ENCODE results near the gene MICU1.
"Not testable (repeated sequence)": the region's sequence is repeated elsewhere in the genome, so short reads cannot be mapped to it uniquely, and the experiment has no call there.

MICU1 gene

DNA sequence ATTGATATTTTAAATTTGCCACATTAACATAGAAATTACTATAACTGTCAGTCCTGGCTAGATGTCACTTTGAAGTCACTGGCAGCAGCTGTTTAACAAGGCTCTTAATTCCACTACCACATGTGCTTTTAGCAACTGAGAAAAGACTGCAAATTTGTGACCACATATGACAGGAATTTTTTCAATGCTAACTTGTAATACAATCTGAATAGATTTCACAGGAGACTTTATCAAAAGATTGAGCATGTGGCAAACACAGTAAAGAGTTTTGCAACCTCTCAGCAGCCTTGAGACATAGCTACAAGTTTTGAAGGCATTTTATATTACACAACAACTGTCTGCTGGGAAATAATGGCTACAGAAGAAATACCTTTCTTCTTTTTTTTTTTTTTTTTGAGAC, 73.0 kb downstream of the MICU1 start:
- no peak for DNase-seq

DNA sequence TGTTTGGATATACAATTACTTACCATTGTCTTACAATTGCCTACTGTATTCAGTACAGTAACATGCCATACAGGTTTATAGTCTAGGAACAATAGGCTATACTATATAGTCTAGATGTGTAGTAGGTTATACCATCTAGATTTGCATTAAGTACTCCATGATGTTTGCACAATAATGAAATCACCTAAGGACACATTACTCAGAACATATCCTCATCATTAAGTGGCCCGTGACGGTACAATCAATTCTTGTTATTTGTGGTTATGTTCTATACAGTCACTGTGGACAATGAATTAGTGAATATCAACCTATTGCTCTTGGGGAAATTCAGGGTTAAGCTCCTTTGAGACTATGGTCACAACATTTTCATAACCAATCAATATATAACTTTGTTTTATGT, 75.6 kb downstream of the MICU1 start:
- DNase-seq, result no peak

DNA sequence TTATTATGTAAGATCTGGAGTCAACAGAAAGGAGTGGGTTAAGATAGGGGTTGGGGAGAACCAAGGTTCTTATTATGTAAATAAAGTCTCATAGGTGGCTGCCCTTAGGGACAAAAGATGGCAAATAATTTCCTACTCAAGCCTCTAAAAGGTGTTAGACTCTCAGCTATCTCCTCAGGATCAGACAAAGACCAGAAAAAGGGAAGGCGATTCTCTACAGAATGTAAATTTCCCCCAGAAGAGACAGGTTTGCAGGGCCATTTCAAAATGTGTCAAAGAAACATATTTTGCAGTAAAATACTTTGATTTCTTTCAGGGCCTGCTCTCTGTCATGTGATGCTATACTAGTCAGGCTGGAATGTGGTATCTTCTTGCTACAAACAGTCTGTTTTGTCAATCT, 80.3 kb downstream of the MICU1 start:
- no peak for DNase-seq

DNA sequence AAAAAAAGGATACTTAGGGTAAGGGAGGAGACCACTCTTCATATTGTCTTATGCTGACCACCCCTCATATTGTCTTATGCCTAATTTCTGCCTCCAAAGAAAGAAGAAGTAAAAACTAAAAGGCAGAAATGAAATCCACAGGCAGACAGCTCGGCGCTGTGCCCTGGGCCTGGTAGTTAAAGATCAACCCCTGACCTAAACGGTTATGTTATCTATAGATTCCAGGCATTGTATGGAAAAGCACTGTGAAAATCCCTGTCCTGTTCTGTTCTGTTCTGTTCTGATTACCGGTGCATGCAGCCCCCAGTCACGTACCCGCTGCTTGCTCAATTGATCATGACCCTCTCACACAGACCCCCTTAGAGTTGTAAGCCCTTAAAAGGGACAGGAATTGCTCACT, 82.0 kb downstream of the MICU1 start:
- DNase-seq, result not testable (repeated sequence)

DNA sequence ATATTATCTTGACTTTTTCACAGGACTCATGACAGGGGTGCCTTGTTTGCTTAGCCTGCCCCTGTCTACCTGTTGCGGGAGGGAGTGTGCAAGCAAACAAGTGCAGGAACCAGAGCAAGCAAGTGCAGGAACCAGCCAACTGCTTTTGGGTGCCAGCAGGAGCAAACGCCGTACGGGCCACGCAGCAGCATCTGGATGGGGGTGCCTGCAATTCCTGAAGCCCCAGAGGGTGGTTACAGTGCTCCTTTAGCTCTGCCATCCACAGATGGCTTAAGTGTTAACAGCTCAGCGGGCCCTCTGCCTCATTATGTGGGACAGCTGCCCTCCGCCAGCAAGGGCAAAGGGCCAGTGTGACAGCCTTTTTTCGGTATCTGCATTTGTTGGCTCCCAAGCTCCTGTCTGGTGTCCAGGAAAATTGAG, 83.5 kb downstream of the MICU1 start:
- DNase-seq, result no peak

DNA sequence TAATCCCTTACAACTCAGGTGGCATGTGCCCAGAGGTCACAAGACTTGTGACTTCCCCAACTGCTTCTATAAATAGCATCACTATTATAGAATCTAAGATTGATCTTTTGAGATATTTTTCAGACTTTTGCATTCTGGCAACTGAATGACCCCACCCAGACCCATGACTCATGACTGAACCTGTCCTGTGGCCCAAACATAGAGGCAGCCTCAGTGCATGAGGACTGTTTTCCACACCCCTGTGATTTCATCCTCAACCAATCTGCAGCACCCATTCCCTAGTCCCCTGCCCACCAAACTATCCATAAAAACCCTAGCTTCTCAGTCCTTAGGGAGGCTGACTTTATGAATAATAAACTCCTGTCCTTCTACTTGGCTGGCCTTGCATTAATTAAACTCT, 84.5 kb downstream of the MICU1 start:
- DNase-seq, result no peak

DNA sequence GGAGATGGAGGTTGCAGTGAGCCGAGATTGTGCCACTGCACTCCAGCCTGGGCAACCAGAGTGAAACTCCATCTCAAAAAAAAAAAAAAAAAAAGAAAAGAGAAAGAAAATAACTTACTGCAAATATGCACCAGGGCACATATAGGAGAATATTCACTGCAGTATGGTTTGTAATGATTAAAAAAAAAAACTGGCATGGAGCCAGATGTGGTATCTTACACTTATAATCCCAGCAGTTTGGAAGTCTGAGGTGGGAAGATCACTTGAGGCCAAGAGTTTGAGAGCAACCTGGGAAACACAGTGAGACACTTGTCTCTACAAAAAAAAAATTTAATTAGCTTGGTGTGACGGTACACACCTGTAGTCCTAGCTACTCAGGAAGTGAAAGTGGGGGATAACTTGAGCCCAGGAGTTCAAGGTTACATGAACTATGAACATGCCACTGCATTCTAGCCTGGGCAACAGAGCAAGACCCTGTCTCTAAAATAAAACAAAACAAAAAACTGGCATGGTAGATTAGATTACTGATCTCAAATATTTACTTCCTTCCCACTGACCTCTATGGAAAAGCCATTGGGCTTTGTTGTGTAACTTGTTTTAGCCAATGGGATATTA, 85.6 kb downstream of the MICU1 start:
- DNase-seq, result no peak

DNA sequence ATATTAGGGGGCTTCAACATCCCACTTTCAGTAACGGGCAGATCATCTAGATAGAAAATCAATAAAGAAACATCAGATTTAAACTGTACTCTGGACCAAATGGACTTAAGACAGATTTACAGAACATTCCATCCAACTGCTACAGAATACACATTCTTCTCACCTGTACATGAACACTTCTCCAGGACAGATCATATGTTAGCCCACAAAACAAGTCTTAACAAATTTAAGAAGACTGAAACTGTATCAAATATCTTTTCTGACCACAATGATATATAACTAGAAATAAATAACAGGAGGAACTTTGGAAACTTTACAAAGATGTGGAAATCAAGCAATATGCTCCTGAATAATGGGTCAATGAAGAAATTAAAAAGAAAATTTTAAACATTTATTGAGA, 86.7 kb downstream of the MICU1 start:
- no peak for DNase-seq

DNA sequence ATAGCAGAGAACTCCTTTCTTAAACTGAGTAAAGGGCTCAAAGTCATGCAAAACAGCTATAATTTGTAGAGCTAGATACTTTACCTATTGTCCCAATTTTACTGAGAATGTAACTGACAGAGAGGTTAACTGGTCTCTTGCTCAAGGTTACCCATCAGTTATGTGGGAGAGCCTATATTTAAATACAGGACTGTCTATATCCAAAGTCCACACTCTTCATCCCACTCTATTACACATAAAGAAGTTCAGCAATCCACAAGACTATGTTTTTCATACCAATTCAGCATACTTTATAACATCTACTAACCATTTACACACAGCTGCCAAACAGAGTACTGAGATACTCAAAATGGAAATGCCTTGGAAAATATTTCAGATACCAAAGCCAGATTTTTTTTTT, 100.2 kb downstream of the MICU1 start:
- no peak for DNase-seq

DNA sequence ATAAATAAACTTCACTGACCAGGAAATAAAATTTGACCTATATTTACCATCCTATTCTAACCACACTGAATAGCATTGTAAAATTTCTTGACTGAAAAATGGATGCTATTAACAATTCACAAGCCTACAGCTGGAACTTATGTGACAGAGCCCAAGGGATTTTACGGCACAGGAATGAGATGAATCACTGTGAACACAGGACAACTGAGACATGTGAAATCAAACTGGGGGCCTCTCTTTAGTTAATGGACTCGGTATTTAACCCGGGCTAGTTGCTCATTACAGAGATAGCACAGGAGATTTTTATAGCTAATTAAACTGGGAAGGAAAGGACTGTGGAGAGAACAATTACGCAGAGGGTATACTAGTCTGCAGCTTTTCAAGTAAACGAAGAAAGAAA, 100.6 kb downstream of the MICU1 start:
- no peak for DNase-seq

DNA sequence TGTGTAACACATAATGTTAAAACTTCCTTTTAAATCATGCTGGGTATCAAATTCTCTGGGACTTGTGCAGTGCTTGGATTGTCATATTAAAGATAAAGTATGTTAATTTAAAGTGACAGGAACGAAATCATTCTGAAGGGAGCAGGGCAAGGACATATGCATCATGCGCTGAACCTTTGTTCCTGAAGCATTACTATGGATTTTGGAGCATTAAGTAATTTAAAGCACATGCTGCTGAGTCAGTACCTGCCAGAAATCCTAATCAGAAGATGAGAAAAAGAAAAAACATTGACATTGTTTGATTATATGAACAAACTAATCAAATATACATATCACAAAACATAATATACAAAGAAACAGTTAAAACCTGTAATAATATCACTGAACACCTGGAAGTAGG, 101.4 kb downstream of the MICU1 start:
- no peak for DNase-seq

DNA sequence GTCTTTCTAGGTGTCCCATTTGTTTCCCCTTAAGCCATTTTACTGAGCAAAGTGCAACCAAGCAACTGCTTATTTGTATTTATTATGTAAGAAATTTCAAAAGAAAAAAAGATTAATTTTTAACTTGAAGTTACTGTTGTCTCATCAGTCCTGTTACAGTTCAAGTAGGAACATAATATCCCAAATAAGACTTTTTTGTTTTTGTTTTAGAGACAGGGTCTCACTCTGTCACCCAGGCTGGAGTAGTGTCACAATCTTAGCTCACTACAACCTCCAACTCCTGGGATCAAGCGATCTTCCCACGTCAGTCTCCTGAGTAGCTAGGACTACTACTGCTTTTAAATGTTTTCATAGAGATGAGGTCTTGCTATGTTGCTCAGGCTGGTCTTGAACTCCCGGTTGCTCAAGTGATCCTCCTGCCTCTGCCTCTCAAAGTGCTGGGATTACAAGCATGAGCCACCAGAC, 101.9 kb downstream of the MICU1 start:
- no peak for DNase-seq

DNA sequence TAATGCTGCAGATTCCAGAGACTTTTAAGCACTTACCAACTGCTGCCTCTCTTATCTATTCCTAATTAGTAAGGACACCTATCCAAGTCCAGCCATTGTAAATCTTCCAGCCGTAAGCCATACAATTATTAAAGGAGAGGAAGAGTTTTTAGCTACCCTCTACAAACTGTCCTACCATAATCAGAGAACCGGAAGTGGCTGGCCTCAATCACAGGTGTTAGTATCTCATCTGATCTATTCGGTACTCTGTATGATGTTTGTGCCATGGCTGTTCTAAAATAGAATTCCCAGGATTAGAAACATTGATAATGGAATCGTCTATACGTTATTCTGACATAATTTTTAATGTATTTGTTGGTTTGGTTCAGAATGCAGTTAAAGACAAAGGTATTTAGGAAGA, 102.8 kb downstream of the MICU1 start:
- no peak for DNase-seq

DNA sequence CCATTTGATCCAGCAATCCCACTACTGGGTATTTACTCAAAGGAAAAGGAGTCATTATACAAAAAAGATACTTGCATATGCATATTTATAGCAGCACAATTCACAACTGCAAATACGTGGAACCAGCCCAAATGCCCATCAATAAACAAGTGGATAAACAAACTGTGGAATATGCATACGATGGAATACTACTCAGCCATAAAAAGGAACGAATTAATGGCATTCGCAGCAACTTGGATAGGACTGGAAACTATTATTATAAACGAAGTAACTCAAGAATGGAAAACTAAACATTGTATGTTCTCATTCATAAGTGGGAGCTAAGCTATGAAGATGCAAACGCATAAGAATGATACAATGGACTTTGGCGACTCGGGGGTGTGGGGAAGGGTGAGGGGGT, 108.6 kb downstream of the MICU1 start:
- no peak for DNase-seq

DNA sequence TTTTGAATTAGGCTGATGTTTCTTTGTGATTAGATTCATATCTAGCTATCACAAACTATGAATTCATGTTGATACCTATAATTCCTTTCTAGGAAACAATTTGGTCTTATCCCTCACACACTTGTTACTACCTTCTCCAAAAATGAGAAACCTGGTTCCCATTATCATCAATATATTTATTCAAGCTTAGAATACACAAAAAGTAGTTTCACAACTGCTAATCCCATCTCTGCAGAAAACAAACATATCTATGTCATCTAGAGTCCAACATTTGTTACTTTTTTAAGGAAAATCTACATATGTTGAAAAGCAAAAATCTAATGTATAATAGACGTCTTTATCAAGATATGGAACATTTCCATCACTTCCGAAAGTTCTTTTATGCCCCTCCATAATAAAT, 110.4 kb downstream of the MICU1 start:
- DNase-seq, result no peak

DNA sequence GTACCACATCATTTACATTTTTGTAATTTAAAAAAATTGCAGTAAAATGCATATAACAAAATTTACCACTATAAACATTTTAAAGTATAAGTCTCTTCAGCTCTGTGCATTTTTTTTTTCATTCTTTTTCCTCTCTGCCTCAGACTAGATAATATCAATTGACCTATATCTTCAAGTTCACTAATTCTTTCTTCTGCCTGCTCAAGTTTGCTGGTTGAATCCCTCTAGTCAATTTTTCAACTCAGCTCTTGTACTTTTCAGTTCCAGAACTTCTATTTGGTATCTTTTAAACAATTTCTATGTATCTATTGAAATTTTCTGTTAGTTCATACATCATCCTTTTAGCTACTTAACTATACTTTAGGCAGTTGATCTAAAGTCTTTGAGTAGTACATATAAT, 112.0 kb downstream of the MICU1 start:
- no peak for DNase-seq

DNA sequence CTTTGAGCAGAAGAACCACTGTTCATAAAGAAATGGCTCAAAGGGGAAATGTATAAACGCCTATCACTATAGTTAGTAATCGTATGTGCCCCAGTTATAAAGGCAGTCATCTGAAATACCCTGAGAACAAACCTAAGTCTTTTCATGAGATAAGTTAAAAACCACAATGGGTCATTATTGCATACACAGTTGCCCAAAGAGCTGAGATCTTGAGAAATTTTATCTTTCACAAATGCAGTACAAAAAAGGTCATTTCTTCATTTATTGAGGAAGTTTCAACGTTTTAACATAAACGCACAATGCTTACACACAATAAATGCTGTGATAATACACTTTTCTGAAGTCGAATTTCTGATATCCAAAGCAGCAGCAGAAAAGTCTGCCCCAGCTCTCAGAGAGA, 114.4 kb downstream of the MICU1 start:
- no peak for DNase-seq

DNA sequence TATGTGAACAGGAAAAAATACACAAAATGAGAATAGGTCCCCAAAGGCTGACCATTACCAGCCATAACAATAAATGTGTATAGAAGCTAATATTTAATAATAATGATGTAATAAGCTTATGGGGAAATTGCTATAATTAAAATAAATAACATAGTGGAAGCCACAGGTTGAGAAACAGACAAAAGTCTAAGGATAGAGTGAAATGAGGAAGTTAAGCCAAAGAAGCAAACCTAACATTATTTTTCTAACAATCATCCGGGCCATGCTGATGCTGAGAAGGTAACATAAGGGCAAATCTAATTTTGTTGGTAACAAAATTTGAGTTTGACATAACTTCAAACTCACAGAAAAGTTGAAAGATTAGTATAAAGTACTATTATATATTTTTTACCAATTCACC, 115.9 kb downstream of the MICU1 start:
- DNase-seq, result no peak

DNA sequence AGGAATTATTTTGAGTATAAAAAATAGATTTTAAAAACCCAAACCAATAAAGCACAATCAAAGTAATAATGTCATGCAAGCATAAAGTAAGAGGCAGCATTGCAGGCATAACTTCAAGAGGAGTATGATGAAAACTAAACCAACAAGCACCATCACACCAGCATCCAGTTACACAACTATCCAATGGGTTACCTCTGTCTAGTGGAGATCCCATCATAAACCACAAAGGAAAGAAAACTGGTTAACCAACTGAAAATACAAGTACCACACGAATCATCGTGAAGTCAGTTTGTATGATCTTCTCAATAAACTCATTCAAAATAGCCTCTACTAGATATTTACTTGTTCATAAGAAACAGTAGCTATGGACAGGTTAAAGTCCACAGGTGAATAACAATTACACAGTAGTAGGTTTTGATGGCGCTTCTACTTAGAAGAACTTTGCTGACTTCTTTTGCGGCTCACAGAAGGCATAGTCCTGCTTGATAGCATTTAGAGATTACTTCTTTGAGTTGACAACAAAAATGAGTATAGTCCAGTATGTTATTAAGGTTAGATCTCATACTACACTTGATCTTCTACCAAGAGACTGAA, 116.6 kb downstream of the MICU1 start:
- no peak for DNase-seq

DNA sequence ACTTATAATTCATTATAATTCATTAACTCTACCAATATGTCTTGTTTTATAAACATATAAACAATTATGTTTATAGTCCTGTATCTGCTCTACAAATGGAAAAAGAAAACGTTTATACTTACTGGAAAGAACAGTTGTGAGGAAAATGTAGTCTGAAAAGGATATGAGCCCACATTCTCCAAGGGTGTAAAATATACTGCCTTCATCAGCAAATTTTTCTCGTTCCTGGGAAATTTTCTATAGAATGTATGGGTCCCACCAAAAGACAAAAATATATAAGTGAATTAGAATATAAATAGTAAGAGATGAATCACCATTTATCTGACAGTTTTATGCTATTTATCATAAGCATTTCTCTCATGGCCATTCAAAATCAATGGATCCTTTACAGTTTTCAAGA, 117.8 kb downstream of the MICU1 start:
- no peak for DNase-seq

DNA sequence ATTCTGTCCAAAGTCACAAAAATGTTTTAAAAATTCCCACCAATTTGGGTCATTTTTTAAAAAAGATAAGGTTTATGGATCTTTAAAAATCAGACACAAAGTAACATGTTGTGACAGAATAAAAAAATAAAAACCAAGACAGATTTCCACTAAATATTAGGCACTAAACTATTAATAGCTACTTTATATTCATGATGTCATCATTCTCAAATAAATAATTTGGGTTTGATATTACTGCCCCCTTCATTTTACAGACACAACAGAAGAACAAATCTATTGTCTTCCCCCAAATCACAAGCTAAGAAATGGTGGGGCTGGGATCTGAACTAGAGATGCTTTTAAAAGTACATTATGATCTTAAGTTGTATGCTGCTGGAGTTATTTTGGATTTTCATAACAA, 119.4 kb downstream of the MICU1 start:
- no peak for DNase-seq

DNA sequence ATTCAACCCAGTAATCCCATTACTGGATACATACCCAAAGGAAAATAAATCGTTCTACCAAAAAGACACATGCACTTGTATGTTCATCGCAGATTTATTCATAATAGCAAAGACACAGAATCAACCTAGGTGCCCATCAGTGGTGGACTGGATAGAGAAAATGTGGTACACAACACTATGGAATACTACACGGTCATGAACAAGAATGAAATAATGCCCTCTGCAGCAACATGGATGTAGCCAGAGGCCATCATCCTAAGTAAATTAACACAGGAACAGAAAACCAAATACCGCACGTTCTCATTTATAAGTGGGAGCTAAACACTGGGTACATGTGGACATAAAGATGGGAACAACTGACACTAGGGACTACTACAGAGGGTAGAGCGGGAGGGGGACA, 120.4 kb downstream of the MICU1 start:
- no peak for DNase-seq

DNA sequence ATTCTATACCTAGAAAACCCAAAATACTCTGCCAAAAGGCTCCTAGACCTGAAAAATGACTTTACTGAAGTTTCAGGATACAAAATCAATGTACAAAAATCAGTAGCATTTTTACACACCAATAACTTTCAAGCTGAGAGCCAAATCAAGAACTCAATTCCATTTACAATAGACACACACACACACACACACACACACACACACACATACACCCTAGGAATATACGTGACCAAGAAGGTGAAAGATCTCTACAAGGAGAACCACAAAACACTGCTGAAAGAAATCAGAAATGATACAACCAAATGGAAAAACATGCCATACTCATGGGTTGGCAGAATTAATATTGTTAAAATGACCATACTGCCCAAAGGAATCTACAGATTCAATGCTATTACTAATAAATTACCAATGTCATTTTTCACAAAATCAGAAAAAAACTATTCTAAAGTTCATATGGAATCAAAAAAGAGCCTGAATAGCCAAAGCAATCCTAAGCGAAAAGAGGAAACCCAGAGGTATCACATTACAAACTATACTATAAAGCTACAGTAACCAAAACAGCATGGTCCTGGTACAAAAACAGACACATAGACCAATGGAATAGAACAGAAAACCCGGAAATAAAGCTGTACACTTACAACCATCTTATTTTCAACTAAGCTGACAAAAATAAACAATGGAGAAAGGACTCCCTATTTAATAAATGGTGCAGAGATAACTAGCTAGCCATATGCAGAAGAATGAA, 122.0 kb downstream of the MICU1 start:
- DNase-seq, result no peak

DNA sequence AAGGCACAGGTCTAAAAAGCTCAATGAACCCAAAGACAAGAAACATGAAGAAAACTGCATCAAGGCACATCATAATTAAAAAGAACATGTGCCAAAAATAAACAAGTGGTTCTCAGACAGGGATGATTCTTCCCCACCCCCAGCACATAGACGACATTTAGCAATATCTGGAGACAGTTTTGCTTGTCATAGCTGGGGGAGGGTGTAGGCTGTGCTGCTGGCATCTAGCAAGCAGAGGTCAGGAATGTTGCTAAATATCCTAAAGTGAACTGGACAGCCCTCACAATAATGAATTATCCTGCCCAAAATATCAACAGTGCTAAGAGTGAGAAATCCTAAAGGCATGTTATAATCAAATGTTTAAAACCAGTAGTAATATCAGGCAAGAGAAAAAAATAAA, 122.6 kb downstream of the MICU1 start:
- no peak for DNase-seq

DNA sequence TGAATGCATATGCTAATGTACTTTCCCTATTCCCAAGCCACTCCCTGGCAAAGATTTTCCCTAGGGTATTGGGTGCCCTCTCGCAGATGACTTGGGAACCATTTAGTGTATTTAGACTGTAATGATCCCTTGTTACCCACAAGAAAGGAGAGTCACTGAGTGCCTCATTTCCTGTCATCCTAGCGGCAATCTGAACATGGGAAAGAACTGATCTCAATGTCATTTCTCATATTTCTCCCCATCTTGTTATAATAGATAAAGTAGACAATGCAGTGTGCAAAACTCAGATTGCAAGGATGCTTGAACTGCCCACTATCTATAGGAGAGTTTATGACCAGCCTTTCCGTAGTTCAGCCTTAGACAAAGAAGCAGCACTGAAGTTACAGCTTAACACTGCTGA, 123.3 kb downstream of the MICU1 start:
- no peak for DNase-seq

Data from SHP77 treated with DMSO at 0.1 percent for 48 hours (cell line).